Measurements from ENCODE around the gene CARD11. TPM values are rescaled to one million over a fixed set of nuclear protein-coding genes. Genes with fewer than 3 reads are reported as not detected.

The CARD11 gene
- total and polyA plus RNA-seq, 10 donors, result 30.3 to 72.6 (median 48.8) TPM

GRCh38 chr7:3069771-3070449, 26.2 kb upstream of the CARD11 start:
- Histone ChIP-seq H3K27ac (peak overlapping the region in 5 of 8 donors; percentile 23 to 76 (median 50)), H3K9me3 (peaks cover 0 to 12% (median 8%) of the 10 kb centered on the region in 8 donors), H3K4me3 (peak overlapping the region in 1 of 8 donors; percentile 22), H3K27me3 (replicated peaks in 1 of 7) (no peaks in the 10 kb centered on the region), H3K4me1 (peaks cover 0 to 53% (median 37%) of the 10 kb centered on the region in 6 donors), H3K36me3 (no peaks in the 10 kb centered on the region)
- no peak for DNase-seq
- WGBS, 5 donors, result 64 to 73% (median 71%) methylated on average over 10 of the region's 10 CpGs
- intact Hi-C loops (cut with DNase I; ENCODE audit: low total_unique reads), result loop anchor here (10.0 kb wide), 1 partner anchor 85 kb away; no protein-coding TSS in a partner anchor
- TF ChIP-seq POLR2A (IDR thresholded peaks at IDR 0.05) (no peak), POLR2AphosphoS5 (IDR thresholded peaks at IDR 0.05) (no peak), CTCF (IDR thresholded peaks at IDR 0.05 in 8 of 11, conservative IDR thresholded peaks at IDR 0.05 in 3 of 11) (no peak)

- WGBS, 5 donors, result 47 to 65% (median 56%) methylated on average over 4 of the region's 4 CpGs
- no peak for DNase-seq
Measured at GRCh38 chr7:3068530-3068929, 24.9 kb upstream of the CARD11 start.

GRCh38 chr7:3067606-3068380, 24.1 kb upstream of the CARD11 start:
- TF ChIP-seq POLR2A (IDR thresholded peaks at IDR 0.05), result no peak
- TF ChIP-seq CTCF (IDR thresholded peaks at IDR 0.05 in 8 of 11, conservative IDR thresholded peaks at IDR 0.05 in 3 of 11), result no peak
- TF ChIP-seq POLR2AphosphoS5 (IDR thresholded peaks at IDR 0.05), result no peak
- no peak overlapping the region for H3K4me3 ChIP-seq
- DNase-seq, result no peak
- H3K4me1 ChIP-seq, result peaks cover 0 to 74% (median 50%) of the 10 kb centered on the region in 6 donors
- peak overlapping the region in 7 of 8 donors; percentile 0 to 76 (median 33) for H3K27ac ChIP-seq
- peaks cover 0 to 5% (median 0%) of the 10 kb centered on the region in 7 donors for H3K27me3 ChIP-seq (replicated peaks in 1 of 7)
- WGBS, 5 donors, result 61 to 78% (median 68%) methylated on average over 2 of the region's 2 CpGs
- intact Hi-C loops (cut with DNase I; ENCODE audit: low total_unique reads), result loop anchor here (10.0 kb wide), 1 partner anchor 87 kb away; no protein-coding TSS in a partner anchor
- no peaks in the 10 kb centered on the region for H3K36me3 ChIP-seq
- H3K9me3 ChIP-seq, result peaks cover 0 to 12% (median 8%) of the 10 kb centered on the region in 8 donors

More at GRCh38 chr7:3068530-3068929, 24.9 kb upstream of the CARD11 start:
- Histone ChIP-seq H3K4me3 (no peak overlapping the region), H3K4me1 (peaks cover 0 to 67% (median 42%) of the 10 kb centered on the region in 6 donors), H3K27me3 (replicated peaks in 1 of 7) (peaks cover 0 to 5% (median 0%) of the 10 kb centered on the region in 7 donors), H3K27ac (peak overlapping the region in 7 of 8 donors; percentile 23 to 76 (median 33)), H3K36me3 (no peaks in the 10 kb centered on the region), H3K9me3 (peaks cover 0 to 12% (median 8%) of the 10 kb centered on the region in 8 donors)
- TF ChIP-seq CTCF (IDR thresholded peaks at IDR 0.05 in 8 of 11, conservative IDR thresholded peaks at IDR 0.05 in 3 of 11), result no peak
- no peak for TF ChIP-seq POLR2A (IDR thresholded peaks at IDR 0.05)
- no peak for TF ChIP-seq POLR2AphosphoS5 (IDR thresholded peaks at IDR 0.05)
- intact Hi-C loops (cut with DNase I; ENCODE audit: low total_unique reads), result loop anchor here (10.0 kb wide), 1 partner anchor 86 kb away; no protein-coding TSS in a partner anchor

Measured in spleen (tissue), 11 donors.